ENCODE measurements around the gene SMURF2.
"Not testable (repeated sequence)": the region's sequence is repeated elsewhere in the genome, so short reads cannot be mapped to it uniquely, and the experiment has no call there.

SMURF2 gene

DNA sequence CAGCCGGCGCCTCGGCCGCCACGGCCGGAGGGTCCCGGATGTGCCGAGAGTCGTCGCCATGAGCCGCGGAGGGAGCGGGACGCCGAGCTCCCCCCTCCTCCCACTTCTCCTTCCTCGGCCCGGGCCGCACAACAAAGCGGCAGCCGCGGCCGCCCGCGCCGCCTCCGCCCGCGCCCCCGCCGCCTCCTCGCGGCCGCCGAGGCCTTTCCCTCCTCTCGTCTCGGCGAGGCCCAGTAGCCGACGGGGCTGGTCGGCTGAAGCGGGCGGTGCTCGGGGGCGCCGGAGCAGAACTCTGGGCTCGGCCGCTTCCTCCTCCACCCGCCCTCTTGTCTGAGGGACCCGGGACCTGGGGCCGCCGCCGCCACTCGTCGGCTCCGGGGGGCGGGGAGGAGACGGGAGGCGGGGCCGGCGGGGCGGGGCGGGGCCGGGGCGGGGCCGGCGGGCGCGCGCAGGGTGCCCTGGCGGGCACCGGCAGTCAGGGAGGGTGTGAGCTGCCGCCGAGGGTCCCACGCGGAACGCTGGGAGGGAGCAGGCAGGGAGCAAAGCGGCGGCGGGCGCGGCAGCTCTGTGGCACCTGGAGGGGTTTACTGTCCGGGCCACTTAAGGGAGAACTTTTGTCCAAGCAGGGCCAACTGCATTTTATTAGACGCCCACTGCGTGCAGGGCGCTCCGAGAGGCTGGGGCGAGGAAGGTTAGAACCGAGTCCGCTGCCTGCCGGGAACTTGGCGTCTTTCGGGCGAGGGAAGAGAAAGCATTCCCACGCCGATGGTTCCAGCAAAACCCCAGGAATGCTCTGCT is at the start of gene SMURF2:
SMURF2 (minus strand) TSS at position 332 of the 798 bp plus-strand sequence. CDS start 427 bp downstream, outside the sequence.
- peak; percentile 72 for DNase-seq

DNA sequence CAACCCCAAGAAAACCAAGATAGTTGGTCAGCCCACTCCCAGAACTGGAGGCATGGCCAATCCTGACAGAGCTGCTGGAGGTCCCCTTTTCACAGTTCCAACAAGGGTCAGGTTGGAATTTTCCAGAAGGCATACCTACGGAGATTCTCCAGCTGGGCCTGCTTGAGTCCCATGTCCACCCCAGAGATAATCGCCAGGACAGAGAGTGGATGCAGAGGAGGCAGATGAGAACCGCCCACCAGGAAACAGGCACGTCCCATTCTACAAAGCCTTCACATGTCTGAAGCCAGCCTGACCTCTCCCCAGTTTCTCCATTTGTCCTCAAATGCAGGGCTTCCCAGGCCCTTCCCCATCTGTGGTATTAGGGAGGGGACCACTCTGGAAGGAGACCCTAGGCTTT is 47.4 kb upstream of the SMURF2 start:
- DNase-seq = no peak

DNA sequence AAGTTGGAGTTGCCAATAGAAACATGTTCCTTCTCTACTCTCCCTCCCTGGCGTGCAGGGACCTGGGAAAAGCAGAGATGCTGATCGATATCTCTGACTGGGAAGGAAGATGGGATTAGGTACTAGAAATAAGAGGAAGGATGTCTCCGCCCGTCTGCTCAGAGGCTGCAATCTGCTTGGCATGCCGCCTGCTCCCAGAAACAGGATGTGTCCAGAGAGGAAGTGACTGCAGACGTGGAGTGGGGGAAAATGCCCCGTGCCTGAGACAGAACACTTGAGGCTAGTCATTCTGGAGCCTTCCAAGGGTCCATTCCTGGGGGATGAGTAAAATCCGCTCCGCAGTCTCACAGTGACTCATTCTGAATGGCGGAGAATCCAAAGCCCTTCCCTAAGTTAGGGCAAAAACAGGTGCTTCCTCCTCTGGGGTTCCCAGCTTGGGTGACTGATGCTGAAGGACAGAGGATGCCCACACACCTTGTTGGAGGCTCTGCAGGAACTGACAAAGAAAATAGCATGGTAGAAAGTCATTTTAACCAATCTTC is 45.0 kb upstream of the SMURF2 start:
- DNase-seq = no peak

DNA sequence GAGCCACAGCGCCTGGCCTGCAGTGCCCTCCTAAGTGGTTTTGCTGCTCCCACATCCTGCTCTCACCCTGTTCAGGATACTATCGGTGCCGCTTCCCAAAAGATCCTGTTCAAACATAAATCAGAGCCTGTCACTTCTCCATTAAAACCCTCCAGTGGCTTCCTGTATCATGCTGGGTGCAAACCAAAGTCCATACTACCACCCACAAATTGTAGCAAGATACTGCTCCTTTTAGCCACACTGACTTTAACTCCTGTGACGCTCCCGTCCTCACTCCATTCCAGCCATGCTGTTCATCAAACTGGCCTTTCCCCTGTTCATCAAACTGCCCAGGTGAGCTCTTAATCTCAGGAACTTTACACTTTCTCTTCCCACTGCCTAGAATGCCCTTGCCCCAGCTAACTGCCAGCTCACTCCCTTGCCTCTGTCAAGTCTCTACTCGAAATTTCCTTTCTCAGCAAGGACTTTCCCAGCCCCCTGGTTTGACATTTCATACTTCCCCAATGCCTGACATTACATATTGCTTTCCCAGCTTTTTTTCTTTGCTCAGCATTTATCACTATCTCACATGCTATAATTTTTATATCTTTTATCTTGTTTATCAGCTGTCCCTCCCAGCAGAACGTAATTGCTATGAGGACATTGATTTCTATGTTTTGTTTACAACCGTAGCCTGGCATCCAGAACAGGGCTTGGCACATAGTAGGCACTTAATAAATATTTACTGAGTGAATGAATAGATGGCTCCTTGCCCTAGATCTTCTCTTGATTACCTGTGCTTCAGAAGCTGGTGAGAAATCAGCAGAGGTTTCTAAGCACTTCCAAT is 44.3 kb upstream of the SMURF2 start:
- DNase-seq = no peak

DNA sequence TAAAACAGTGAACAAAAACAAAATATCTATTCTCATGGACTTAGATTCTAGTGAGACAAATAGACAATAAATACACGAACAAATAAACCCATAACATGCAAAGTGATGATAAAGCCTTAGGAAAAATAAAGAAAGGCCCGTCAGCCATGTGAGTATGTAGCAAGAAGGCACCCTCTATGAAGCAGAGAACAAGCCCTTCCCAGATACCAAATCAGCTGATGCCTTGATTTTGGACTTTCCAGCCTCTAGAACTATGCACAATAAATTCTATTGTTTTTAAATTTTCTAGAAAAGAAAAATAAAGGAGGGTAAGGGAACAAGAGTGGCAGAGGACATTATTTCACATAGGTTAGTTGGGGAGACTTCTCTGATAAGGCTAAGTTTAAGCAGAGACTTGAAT is 40.7 kb upstream of the SMURF2 start:
- DNase-seq = no peak

DNA sequence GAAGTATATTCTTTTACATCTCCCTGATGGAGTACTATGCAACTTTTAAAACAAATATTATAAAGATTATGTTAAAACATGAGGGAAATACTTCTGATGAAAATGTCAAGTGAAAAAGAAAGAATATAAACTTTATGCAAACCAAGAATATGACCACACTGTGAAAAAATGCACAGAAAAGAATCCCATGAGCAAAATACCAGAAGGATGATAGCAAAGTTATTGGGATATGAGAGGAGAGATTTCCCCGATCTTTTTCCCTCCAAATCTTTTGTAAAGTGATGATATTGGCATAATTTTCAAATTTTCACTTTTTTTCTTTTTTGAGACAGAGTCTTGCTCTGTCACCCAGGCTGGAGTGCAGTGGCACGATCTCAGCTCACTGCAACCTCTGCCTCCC is 36.6 kb upstream of the SMURF2 start:
- DNase-seq = no peak

DNA sequence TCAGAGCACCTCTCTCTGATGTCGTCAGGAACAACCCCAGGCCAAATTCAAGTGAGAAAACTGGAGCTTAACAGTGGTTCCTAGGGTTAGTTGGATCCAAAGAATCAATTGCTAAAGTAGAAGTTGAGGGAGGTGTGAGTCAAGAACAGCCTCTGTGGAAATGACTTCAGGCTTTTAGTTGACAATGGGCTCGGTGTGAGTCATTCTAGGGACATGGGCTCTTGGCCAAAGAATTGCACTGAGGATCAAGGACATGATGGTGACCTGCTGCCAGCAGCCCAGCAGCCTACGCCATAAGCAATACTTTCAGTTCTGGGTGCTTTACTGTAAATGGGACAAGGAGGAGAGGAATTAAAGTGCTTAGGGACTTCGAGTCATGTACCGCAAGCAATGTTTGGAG is 32.1 kb upstream of the SMURF2 start:
- no peak for DNase-seq

DNA sequence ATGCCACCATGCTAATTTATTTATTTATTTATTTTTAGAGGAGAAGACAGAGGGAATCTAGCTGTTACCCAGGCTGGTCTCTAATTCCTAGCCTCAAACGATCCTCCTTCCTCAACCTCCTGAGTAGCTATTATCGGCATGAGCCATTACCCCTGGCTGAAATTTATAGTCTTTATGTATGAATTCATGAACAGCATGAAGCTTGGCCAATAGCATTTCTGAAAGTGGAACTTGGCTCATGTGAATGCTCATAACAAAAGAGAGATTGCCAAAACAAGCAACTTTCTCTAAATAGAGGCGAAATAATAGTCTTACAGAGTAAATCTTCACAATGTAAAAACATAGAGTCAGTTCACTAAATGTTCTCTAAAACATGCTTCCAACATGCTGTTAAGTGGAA is 30.1 kb upstream of the SMURF2 start:
- DNase-seq = no peak

DNA sequence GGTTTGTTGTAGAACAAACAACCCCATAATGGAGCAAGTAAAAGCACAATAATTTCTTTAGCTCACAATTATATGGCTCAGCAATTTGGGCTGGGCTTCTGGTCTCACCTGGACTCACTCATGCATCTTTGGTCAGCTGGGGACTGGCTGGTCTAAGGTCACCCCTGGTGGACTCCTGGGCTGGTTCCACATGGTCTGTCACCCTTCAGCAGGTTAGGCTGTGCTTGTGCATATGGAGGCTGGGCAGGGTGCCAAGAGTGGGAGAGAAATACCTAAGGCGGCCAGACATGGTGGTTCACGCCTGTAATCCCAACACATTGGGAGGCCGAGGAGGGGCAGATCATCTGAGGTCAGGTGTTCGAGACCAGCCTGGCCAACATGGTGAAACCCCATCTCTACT is 27.0 kb upstream of the SMURF2 start:
- DNase-seq = no peak

DNA sequence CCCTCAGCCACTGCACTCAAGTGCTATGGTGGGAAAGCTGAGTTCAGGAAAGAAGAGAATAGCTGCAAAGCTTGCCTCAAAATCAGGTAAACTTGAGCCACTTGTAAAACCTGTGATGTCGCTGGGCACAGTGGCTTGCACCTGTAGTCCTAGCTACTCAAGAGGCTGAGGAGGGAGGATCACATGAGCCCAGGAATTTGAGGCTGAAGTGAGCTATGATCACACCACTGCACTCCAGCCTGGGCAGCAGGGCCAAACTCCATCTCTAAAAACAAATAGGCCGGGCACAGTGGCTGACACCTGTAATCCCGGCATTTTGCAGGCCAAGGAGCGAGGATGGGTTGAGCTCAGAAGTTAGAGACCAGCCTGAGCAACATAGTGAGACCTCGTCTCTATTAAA is 26.4 kb upstream of the SMURF2 start:
- DNase-seq = no peak

DNA sequence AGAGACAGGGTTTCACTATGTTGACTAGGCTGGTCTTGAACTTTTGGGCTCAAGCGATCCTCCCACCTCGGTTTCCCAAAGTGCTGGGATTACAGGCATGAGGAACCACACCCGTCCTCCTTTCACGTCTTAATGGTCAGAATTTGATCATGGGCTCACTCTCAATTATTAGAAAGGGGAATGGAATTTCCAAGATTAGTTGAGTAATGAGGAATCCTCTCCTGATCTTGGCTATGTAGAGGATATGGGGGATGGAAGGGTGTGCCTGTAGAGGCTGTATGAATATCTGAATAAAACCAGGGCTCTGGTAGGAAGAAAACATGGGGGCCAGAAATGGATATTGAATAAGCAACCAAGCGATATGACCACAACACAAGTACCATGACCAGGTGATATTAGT is 25.9 kb upstream of the SMURF2 start:
- DNase-seq = no peak

DNA sequence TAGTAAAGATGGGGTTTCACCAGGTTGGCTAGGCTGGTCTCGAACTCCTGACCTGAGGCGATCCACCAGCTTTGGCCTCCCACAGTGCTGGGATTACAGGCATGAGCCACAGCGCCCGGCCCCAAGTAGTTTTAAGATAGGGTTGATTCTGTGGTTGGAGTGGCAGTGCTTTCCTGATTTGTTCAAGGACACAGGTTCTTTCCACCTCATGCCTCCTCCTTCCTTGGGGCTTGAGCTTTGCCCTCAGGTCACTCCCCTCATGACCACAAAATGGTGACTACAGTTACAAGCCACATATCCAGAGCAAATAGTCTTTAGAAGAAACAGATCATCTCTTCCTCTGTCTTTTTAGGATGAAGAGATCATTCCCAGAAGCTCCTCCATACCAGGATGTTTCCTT is 25.3 kb upstream of the SMURF2 start:
- DNase-seq = no peak

DNA sequence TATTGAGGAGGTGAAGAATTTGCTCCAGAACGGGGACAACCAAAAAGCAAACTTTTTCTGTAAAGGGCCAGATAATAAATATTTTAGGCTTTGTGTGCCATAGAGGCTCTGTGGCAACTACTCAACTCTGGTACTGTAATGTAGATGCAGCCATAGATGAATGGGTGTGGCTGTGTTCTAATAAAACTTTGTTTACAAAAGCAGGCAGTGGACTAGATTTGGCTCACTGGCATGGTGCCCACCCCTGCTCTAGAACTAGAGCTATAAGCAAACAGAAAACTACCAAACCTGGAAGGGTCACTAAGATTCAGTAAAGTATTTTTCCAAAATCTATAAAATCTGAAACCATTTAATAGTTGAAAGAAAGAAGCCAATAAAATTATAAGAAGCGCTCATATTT is 24.6 kb upstream of the SMURF2 start:
- no peak for DNase-seq

DNA sequence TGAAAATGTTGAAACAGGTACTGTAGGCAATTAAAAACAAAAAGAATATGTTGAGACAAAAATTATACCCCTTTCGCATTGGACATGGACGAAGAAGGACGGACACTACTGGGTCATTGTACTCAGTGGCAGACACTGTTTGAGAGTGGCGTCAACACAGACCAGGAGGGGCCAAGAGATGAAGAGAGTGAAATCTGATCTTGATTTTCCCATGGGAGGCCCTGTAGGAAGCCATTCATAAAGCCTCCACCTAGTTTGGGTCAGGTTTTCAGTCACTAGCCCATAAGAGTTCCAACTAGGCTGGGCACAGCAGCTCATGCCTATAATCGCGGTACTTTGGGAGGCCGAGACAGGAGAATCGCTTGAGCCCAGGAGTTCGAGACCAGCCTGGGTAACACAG is 23.6 kb upstream of the SMURF2 start:
- no peak for DNase-seq

DNA sequence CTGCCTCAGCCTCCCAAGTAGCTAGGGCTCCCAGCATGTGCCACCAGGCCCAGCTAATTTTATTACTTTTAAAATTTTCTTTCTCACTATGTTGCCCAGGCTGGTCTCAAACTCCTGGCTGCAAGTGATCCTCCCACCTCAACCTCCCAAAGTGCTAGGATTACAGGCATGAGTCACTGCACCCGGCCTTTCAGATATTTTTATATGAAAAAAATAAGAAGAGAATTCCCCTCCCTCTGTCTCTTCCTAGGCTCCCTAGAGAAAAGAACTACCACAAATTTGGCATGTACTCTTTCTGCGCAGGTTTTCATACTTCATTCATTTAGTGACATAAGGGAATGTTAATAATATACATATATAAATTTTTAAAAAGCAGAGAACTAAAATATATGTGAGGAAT is 21.7 kb upstream of the SMURF2 start:
- DNase-seq = no peak

DNA sequence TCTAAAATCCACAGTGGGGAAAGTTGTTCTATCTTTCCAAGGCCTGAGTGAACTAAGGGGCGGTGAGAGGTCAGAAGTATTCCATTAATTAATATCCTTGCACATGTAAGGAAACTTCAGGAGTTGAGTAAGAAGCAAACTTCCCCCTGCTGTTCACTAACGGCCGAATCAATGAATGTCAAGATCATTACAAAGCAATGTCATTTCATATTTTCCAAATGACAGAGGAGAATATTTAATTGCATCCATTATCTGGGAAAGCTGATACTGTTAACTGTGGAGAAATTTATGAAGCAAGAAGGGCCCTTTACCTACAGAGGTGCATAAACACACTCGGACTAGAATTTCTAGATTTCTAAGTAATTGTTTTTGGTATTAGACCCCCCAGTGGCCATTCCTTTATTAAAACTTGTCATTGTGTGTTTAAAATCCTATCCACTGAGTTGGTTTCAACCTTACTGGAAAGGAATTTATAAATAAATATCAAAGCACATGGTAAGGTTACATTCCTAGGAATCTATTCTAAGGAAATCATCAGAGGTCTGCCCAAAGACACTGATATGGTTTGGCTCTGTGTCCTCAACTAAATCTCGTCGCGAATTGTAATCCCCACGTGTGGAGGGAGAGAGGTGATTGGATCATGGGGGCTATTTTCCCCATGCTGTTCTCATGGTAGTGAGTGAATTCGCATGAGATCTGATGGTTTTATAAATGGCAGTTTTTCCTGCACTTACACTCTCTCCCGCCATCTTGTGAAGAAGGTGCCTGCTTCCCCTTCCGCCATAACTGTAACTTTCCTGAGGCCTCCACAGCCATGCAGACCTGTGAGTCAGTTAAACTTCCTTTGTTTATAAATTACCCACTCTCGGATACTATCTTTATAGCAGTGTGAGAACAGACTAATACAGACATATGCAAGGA is 20.4 kb upstream of the SMURF2 start:
- no peak for DNase-seq

DNA sequence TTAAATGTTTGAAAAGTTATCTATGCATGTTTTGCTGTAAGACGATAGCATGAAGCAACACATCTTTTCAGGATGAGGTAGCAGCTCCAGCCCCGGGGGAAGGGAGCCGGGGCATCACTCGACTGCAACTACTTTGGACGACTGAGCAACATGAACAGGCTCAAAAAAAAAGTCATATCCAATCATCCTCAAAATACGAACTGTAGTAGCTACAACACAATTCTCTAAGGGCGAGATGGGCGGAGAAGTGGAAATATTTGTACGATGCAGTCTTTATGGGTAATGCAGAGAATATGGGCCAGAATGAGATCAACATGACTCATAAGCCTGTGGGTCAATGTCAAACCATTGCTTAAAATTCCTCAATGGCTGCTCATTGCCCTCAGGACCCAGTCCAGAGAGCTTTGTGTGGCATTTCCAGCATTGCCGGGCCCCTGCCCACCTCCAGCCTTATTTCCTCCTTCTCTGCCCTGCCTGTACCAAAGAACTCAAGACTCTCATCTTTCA is 17.7 kb upstream of the SMURF2 start:
- no peak for DNase-seq

DNA sequence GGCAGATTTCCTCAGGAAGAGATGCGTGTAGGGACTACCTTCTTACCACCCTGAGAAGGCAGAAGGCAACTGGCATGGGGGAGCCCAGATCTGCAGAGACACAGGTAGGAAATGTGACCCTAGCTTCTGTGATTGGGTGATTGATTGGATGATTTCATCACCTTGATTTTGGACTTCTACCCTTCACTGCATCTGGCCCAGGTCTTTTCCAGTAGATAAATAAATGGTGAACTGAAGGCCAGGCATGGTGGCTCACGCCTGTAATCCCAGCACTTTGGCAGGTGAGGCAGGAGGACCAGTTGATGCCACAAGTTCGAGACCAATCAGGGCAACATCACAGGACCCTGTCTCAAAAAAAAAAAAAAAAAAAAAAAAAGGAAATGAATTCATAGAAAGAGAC is 14.7 kb upstream of the SMURF2 start:
- DNase-seq = no peak

DNA sequence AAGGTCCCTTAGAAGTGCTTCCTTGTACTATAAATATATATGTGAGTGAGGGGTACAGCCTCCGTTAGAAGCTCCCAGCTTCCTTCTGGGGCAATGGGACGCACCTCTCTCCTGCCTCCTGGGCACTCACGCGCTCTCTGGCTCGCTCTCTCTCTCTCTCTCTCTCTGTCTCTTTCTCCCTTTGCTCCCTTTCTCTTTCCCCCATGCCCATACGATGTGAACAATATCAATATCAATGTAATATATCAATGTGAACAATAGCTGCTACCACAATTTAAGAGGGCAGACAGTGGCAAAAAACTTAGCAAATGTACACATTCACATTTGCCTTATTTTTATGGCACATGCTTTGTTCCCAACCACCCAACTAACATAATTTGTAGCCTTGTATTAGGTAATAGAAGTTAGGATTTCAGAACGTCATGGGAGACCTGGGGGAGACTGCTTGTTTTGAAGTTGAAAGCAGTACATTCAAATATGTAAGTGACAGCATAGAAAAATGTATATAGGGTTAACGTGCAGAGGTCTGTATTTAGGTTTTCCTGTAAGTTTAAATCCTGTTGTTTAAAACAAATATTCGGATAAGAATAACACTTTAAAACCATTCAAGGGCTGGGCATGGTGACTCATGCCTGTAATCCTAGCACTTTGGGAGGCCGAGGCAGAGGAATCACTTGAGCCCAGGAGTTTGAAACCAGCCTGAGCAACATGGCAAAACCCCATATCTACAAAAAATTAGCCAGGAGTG is 8.9 kb upstream of the SMURF2 start:
- not testable (repeated sequence) for DNase-seq

DNA sequence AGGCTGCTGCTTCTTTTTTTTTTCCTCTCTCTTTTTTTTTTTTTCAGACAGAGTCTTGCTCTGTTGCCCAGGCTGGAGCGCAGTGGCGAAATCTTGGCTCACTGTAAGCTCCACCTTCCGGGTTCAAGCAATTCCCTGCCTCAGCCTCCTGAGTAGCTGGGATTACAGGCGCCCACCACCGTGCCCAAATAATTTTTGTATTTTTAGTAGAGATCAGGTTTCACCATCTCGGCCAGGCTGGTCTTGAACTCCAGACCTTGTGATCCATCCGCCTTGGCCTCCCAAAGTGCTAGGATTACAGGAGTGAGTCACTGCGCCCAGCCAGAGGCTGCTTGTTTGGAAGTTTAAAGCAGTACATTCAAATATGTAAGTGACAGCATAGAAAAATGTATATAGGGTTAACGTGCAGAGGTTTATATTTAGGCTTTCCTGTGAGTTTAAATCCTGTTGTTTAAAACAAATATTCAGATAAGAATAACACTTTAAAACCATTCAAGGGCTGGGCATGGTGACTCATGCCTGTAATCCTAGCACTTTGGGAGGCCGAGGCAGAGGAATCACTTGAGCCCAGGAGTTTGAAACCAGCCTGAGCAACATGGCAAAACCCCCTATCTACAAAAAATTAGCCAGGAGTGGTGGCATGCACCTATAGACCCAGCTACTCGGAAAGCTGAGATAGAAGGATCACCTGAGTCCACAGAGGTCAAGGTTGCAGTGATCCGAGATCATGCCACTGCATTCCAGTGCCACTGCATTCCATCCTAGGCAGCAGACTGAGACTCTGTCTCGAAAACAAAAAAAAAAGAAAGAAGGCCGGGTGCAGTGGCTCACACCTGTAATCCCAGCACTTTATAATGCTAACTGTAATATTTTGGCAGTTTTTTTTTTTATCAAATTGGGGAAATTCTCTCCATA is 6.0 kb upstream of the SMURF2 start:
- not testable (repeated sequence) for DNase-seq
